ENCODE data around the gene FGFBP1. TPM values are rescaled to one million over a fixed set of nuclear protein-coding genes. Genes with fewer than 3 reads are reported as not detected.

The FGFBP1 gene
- polyA plus RNA-seq, 1 experiment = not detected

DNA sequence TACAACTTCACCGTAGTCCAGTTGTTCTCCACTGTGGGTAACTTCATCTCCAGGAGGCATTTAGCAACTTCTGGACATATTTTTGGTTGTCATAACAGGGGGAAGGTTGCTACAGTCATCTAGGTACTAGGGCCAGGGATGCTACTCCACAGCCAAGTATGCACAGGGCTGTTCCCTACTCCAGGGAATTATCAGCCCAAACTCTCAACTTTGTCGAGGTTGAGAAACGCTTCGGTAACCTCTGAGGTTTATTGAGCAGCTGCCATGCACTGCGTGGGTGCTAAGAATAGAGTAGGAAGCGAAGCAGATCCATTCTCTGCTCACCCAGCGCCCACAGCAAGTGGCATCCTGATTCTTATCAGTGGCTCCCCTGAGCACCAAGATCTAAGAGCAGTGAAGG is 8.2 kb downstream of the FGFBP1 start:
- no peaks in the 10 kb centered on the region for H3K9me3 ChIP-seq (ENCODE audit: control insufficient read depth, insufficient read depth, low read length)
- no peak for TF ChIP-seq CTCF (IDR thresholded peaks at IDR 0.05; ENCODE audit: low read depth, low read length)
- CTCF ChIA-PET = interaction anchor here (1.6 kb wide), 1 partner anchor 26 kb away, joined by 8 read pairs; no protein-coding TSS in a partner anchor
- DNase-seq (ENCODE audit: low read depth, low spot score) = no peak
- no peak overlapping the region for H3K4me3 ChIP-seq (ENCODE audit: low read depth, low read length)
- peaks cover 27% of the 10 kb centered on the region for H3K27me3 ChIP-seq (ENCODE audit: control insufficient read depth, insufficient read depth, low read length)
- no peak overlapping the region for H3K27ac ChIP-seq (ENCODE audit: low read depth, low read length)
- POLR2A ChIA-PET = no interaction called here

GRCh38 chr4:15929540-15929939 is 9.0 kb downstream of the FGFBP1 start:
- Histone ChIP-seq H3K4me3 (ENCODE audit: low read depth, low read length) (no peak overlapping the region), H3K27ac (ENCODE audit: low read depth, low read length) (no peak overlapping the region), H3K27me3 (ENCODE audit: control insufficient read depth, insufficient read depth, low read length) (peaks cover 24% of the 10 kb centered on the region), H3K9me3 (ENCODE audit: control insufficient read depth, insufficient read depth, low read length) (no peaks in the 10 kb centered on the region)
- CTCF ChIA-PET = no interaction called here
- POLR2A ChIA-PET = no interaction called here
- DNase-seq (ENCODE audit: low read depth, low spot score) = no peak
- no peak for TF ChIP-seq CTCF (IDR thresholded peaks at IDR 0.05; ENCODE audit: low read depth, low read length)

DNA sequence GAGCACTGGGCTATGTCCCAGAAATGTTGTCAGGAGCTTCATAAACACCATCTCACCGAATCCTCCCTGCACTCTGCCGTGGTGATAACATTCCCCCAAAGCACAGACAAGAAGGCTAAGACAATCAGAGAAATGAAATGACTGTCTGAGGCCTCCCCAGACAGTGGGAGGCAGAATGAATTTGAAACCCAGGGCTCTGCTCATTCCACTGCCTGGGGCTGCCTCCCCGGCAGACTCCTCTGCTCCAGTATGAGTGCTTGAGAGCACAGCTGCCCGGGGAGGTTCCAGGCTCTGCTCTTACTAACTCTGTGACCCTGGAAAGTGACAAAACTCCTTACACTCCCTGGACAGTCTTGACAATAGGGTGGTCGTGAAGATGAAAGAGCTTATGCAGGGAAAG is 9.7 kb downstream of the FGFBP1 start:
- peaks cover 20% of the 10 kb centered on the region for H3K27me3 ChIP-seq (ENCODE audit: control insufficient read depth, insufficient read depth, low read length)
- POLR2A ChIA-PET = no interaction called here
- no peak for DNase-seq (ENCODE audit: low read depth, low spot score)
- no peak overlapping the region for H3K4me3 ChIP-seq (ENCODE audit: low read depth, low read length)
- CTCF ChIA-PET = no interaction called here
- no peaks in the 10 kb centered on the region for H3K9me3 ChIP-seq (ENCODE audit: control insufficient read depth, insufficient read depth, low read length)
- H3K27ac ChIP-seq (ENCODE audit: low read depth, low read length) = no peak overlapping the region
- no peak for TF ChIP-seq CTCF (IDR thresholded peaks at IDR 0.05; ENCODE audit: low read depth, low read length)

DNA sequence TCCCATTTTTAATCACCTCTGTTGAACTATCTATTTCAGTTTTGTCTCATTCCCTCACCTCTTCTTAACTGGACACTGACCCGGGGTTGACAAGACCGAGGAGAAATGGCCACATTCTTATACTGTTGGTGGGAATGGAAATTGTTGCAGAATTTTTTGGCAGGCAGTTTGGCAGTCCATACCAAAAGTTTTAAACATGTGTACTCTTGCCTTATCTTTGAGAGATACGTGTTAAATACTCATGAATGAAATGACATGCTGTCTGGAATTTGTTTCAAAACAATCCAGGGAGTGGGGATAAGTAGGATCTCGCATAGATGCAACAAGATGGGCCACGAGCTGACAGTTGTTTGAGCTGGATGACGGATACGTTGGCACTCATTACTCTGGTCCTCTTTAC is 12.1 kb downstream of the FGFBP1 start:
- no peak for DNase-seq (ENCODE audit: low read depth, low spot score)

GRCh38 chr4:15925830-15926229 is 12.7 kb downstream of the FGFBP1 start:
- H3K27me3 ChIP-seq (ENCODE audit: control insufficient read depth, insufficient read depth, low read length) = peaks cover 9% of the 10 kb centered on the region
- H3K9me3 ChIP-seq (ENCODE audit: control insufficient read depth, insufficient read depth, low read length) = no peaks in the 10 kb centered on the region
- no peak for DNase-seq (ENCODE audit: low read depth, low spot score)
- ChIA-PET POLR2A (no interaction called here), CTCF (interaction anchor here (0.6 to 1.9 kb wide), 3 partner anchors 30 to 75 kb away, joined by 4 to 10 read pairs (median 9); no protein-coding TSS in a partner anchor)
- TF ChIP-seq CTCF (IDR thresholded peaks at IDR 0.05; ENCODE audit: low read depth, low read length) = no peak
- H3K27ac ChIP-seq (ENCODE audit: low read depth, low read length) = no peak overlapping the region
- no peak overlapping the region for H3K4me3 ChIP-seq (ENCODE audit: low read depth, low read length)

More for the DNA sequence above, 12.1 kb downstream of the FGFBP1 start:
- H3K27me3 ChIP-seq (ENCODE audit: control insufficient read depth, insufficient read depth, low read length) = peaks cover 9% of the 10 kb centered on the region
- no peak overlapping the region for H3K27ac ChIP-seq (ENCODE audit: low read depth, low read length)
- CTCF ChIA-PET = interaction anchor here (0.6 to 1.9 kb wide), 3 partner anchors 44 to 338 kb away, joined by 3 to 9 read pairs (median 4); no protein-coding TSS in a partner anchor
- no peak overlapping the region for H3K4me3 ChIP-seq (ENCODE audit: low read depth, low read length)
- no peak for TF ChIP-seq CTCF (IDR thresholded peaks at IDR 0.05; ENCODE audit: low read depth, low read length)
- H3K9me3 ChIP-seq (ENCODE audit: control insufficient read depth, insufficient read depth, low read length) = no peaks in the 10 kb centered on the region
- POLR2A ChIA-PET = no interaction called here

All from AG04450 (cell line).